ENCODE data around the gene AGO1.

AGO1 gene

DNA sequence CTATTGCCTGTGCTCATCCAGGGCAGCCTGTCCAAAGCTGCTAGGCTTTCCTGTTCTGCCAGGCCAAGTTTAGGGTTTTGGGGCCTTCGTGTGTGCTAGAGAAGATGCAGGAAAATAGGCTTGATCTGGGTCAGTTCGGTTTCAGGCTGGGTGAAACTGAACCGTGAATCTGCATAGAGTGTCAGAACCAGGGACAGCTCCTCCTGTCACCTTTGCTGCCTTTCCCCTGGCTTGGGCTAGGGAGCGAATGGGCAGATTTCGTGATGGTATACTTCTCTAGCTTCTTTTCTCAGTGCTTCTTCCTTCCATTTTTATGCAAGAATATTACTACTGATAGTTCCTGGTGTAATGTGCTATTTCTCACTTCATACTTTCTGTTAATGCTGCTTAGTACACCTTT is 6.0 kb upstream of the AGO1 start:
- in situ Hi-C loops (cut with MboI; ENCODE audit: low sequenced_read_pairs, unreplicated experiment), result no loop called here
- TF ChIP-seq, protein P1, sequence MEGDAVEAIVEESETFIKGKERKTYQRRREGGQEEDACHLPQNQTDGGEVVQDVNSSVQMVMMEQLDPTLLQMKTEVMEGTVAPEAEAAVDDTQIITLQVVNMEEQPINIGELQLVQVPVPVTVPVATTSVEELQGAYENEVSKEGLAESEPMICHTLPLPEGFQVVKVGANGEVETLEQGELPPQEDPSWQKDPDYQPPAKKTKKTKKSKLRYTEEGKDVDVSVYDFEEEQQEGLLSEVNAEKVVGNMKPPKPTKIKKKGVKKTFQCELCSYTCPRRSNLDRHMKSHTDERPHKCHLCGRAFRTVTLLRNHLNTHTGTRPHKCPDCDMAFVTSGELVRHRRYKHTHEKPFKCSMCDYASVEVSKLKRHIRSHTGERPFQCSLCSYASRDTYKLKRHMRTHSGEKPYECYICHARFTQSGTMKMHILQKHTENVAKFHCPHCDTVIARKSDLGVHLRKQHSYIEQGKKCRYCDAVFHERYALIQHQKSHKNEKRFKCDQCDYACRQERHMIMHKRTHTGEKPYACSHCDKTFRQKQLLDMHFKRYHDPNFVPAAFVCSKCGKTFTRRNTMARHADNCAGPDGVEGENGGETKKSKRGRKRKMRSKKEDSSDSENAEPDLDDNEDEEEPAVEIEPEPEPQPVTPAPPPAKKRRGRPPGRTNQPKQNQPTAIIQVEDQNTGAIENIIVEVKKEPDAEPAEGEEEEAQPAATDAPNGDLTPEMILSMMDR (IDR thresholded peaks at IDR 0.05; ENCODE audit: borderline replicate concordance, control extremely low read depth, extremely low read depth, insufficient read depth, missing control alignments), result no peak
- DNase-seq (ENCODE audit: low spot score), result no peak

DNA sequence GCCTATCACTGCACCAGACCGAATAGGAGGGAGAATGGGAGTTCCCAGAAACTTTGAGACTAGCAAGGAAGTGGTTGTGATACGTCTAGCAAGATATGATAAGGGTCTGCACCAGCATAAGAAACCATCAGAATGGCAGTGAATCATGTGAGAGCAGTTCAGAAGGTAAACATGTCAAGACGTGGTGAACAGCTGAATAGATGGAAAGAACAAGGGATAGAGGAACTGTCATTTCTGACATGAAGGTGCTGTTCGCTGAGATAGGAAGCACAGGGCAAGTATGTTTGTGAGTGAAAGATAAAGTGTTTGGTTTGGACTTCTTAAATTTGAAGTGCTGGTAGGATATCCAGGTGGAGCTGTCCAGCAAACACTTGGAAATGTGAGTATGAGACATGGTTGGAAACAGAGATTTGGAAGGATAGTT is 1.1 kb upstream of the AGO1 start:
- DNase-seq (ENCODE audit: low spot score), result no peak
- TF ChIP-seq, protein P1 (IDR thresholded peaks at IDR 0.05; ENCODE audit: borderline replicate concordance, control extremely low read depth, extremely low read depth, insufficient read depth, missing control alignments), result no peak
- in situ Hi-C loops (cut with MboI; ENCODE audit: low sequenced_read_pairs, unreplicated experiment), result no loop called here

DNA sequence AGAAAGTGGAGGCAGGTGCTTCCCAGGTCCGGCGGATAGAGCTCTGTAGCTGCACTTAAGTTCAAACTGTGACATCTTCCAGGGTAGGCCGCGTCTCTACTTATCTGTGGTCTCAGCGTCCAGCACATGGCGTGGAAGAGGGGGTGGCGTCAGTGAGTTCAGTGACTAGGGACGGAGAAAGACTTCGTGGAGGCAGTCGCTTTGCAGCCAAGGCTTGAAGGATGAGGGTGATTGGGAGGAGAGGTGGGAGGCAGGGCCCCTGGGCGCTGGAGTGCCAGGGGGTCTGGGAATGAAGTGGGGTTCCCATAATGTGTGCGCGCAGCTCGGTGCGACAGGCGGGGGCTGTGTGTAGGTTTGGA is 444 bp upstream of the AGO1 start:
- no peak for DNase-seq (ENCODE audit: low spot score)
- TF ChIP-seq, protein P1 (IDR thresholded peaks at IDR 0.05; ENCODE audit: borderline replicate concordance, control extremely low read depth, extremely low read depth, insufficient read depth, missing control alignments), result no peak
- in situ Hi-C loops (cut with MboI; ENCODE audit: low sequenced_read_pairs, unreplicated experiment), result no loop called here

DNA sequence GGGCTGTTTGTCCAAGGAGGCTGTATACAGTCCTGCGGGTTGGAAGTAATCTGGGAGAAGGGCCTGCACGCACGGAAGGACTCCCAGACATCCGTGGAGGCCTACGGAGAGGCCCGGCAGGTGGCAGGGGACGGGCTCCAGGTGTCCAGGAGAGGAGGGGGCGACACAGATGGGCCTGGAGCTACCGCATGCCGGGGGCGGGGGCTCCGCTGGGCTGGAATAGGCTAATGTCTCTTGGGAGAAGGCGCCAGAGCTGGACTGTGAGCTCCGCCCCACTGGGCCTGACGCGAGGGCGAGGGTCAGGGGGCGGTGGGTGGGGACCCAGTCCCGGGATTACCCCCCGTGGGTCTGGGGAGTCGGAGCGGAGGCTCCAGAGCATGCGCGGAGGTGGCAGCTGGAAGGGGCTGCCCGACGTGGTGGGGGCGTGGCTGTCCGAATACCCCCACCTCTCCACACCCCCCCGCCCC is 659 bp downstream of the AGO1 start:
- peak; percentile 80 for DNase-seq (ENCODE audit: low spot score)
- in situ Hi-C loops (cut with MboI; ENCODE audit: low sequenced_read_pairs, unreplicated experiment), result no loop called here
- TF ChIP-seq, protein P1 (IDR thresholded peaks at IDR 0.05; ENCODE audit: borderline replicate concordance, control extremely low read depth, extremely low read depth, insufficient read depth, missing control alignments), result no peak

DNA sequence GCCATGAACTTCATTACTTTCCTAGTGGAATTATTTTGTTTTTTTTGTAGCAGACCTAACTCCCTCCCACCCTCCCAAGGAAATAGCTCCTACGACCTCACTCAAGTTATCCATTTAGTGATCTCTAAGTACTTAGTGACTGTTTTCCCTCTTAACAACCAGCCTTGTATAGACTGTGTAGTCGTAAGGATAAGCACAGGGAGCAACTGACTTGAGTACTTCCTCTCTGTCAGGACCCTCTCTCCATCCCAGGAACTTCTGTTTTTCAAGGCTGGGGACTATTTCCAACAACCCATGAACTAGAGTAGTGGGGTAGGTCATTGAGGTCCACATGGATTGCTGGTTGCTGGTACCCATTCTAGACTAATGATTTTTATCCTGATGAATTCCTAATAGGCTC is 1.9 kb downstream of the AGO1 start:
- in situ Hi-C loops (cut with MboI; ENCODE audit: low sequenced_read_pairs, unreplicated experiment), result no loop called here
- no peak for DNase-seq (ENCODE audit: low spot score)
- TF ChIP-seq, protein P1 (IDR thresholded peaks at IDR 0.05; ENCODE audit: borderline replicate concordance, control extremely low read depth, extremely low read depth, insufficient read depth, missing control alignments), result no peak

DNA sequence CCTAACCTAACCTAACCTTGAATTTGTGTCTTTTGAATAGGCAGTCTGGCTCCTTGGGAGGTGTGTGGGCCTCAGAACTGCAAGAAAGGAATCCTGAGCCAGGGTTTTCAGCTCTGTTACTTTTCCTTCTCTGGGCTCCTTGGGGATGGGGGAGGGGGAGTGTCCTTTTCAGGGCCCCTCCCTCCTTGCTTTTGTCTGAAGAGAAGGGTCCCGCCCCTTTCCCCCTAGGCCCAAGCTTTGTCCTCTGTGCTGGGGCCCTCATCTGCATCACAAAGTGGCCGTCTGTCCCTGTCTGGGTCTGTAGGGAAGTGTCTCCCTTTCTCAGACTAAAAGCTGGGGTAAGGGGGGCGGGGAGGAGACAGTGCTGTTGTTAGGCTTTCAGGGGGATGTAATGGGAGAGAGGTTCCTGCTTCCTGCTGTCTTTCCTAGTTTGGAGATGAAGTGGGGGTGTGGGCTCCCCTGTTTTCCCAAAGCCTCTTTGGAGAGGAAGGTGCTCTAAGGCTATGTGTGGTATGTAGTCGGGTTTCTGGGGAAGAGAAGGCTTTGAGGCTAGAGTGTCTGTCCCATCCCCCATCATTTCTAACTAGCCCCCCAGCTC is 3.1 kb downstream of the AGO1 start:
- in situ Hi-C loops (cut with MboI; ENCODE audit: low sequenced_read_pairs, unreplicated experiment), result no loop called here
- DNase-seq (ENCODE audit: low spot score), result no peak
- TF ChIP-seq, protein P1 (IDR thresholded peaks at IDR 0.05; ENCODE audit: borderline replicate concordance, control extremely low read depth, extremely low read depth, insufficient read depth, missing control alignments), result no peak
